ENCODE measurements around the gene AK5.

DNA sequence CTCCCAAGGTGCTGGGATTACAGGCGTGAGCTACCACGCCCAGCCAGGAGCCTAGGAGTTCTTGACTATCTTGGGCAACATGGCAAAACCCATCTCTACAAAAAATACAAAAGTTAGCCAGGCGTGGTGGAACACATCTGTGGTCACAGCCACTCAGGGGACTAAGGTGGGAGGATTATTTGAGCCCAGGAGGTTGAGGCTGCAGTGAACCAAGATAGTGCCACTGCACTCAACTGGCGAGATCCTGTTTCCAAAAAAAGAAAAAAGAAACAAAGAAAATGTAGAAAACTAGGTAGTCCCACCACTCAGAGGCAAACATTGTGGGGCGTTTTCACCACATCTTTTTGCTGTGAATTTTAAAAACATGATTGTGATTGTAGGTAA, 259.3 kb downstream of the AK5 start:
- TF ChIP-seq CTCF (IDR thresholded peaks at IDR 0.05) (no peak), EP300 (IDR thresholded peaks at IDR 0.05; ENCODE audit: low read depth) (no peak)

Data from transverse colon (tissue), 3 donors.